Measurements from ENCODE around the gene KIAA0825. TPM values are rescaled to one million over a fixed set of nuclear protein-coding genes. Genes with fewer than 3 reads are reported as not detected.

KIAA0825 gene
- total RNA-seq, 1 donor from 2014 or later, result 5.0 TPM

DNA sequence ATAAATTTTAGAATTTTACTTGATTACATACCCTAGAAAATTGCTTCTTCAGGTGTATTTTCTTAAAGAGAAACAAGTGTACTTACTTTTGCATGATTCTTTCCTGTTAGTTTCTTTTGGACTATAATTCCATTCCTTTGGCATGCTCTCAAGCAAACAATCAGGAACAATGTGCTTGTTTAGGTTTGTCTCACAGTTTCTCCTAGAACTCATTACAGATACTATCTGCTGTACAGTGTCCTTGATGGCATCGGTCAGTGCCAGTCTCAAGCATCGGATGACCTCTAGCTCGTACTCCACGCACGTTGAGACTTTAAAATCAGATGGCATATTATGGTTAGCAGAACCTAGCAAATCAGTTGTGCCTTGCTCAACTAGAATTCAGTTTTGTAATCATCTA is 214.9 kb downstream of the KIAA0825 start:
- no peak for TF ChIP-seq CTCF (IDR thresholded peaks at IDR 0.05)
- peaks cover 8% of the 10 kb centered on the region for H3K4me1 Mint-ChIP-seq (ENCODE audit: unreplicated experiment)
- H3K36me3 Mint-ChIP-seq (ENCODE audit: unreplicated experiment), result no peaks in the 10 kb centered on the region
- no peak for DNase-seq (ENCODE audit: extremely low spot score, unreplicated experiment)
- no peak overlapping the region for H3K27ac Mint-ChIP-seq (ENCODE audit: unreplicated experiment)
- no peaks in the 10 kb centered on the region for H3K27me3 Mint-ChIP-seq (ENCODE audit: unreplicated experiment)
- H3K9me3 Mint-ChIP-seq (ENCODE audit: unreplicated experiment), result no peaks in the 10 kb centered on the region
- no peak overlapping the region for H3K4me3 Mint-ChIP-seq (ENCODE audit: unreplicated experiment)

DNA sequence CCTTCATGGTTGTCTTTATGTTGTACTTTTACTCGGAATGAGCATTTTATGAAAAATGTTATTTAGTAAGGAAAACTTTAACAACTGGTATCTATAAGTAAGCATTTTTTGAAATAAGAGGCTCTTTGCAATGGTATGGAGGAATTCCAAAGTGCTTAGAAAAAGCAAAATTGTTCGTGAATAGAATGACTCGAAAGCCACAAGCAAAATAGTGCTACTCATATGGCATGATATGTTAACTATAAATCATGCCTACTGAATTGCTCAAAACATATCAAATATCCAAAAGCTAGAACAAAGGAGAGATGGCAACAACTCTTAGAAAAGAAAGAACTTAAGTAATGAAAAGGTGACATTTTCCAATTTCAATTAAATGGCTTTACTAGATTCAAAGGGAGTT is 216.3 kb downstream of the KIAA0825 start:
- no peaks in the 10 kb centered on the region for H3K36me3 Mint-ChIP-seq (ENCODE audit: unreplicated experiment)
- H3K4me1 Mint-ChIP-seq (ENCODE audit: unreplicated experiment), result peaks cover 8% of the 10 kb centered on the region
- H3K27ac Mint-ChIP-seq (ENCODE audit: unreplicated experiment), result peak overlapping the region; percentile 33
- no peak for DNase-seq (ENCODE audit: extremely low spot score, unreplicated experiment)
- H3K9me3 Mint-ChIP-seq (ENCODE audit: unreplicated experiment), result no peaks in the 10 kb centered on the region
- no peaks in the 10 kb centered on the region for H3K27me3 Mint-ChIP-seq (ENCODE audit: unreplicated experiment)
- TF ChIP-seq CTCF (IDR thresholded peaks at IDR 0.05), result no peak
- no peak overlapping the region for H3K4me3 Mint-ChIP-seq (ENCODE audit: unreplicated experiment)

DNA sequence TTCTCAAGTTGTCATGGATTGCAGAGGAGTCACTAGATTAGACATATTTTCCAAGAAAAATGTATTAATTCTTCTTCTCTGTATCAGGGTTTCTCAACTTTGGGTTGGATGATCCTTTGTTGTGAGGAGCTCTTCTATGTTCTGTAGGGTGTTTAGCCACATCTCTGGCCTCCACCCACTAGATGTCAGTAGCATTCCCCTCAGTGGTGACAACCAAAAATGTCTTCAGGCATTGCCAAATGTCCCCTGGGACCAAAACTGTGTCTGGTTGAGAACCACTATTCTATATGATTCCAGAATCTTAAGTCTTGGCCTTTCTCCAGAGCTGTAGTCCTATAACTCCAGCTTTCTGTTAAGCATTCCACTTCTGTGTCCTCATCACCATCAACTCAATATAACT is 220.9 kb downstream of the KIAA0825 start:
- Mint-ChIP-seq H3K9me3 (ENCODE audit: unreplicated experiment) (no peaks in the 10 kb centered on the region), H3K36me3 (ENCODE audit: unreplicated experiment) (no peaks in the 10 kb centered on the region), H3K27ac (ENCODE audit: unreplicated experiment) (no peak overlapping the region), H3K27me3 (ENCODE audit: unreplicated experiment) (no peaks in the 10 kb centered on the region), H3K4me1 (ENCODE audit: unreplicated experiment) (peaks cover 8% of the 10 kb centered on the region), H3K4me3 (ENCODE audit: unreplicated experiment) (no peak overlapping the region)
- no peak for TF ChIP-seq CTCF (IDR thresholded peaks at IDR 0.05)
- no peak for DNase-seq (ENCODE audit: extremely low spot score, unreplicated experiment)

GRCh38 chr5:94396687-94397086 is 221.7 kb downstream of the KIAA0825 start:
- no peaks in the 10 kb centered on the region for H3K9me3 Mint-ChIP-seq (ENCODE audit: unreplicated experiment)
- no peak for DNase-seq (ENCODE audit: extremely low spot score, unreplicated experiment)
- peaks cover 2% of the 10 kb centered on the region for H3K4me1 Mint-ChIP-seq (ENCODE audit: unreplicated experiment)
- H3K27me3 Mint-ChIP-seq (ENCODE audit: unreplicated experiment), result no peaks in the 10 kb centered on the region
- H3K36me3 Mint-ChIP-seq (ENCODE audit: unreplicated experiment), result no peaks in the 10 kb centered on the region
- H3K27ac Mint-ChIP-seq (ENCODE audit: unreplicated experiment), result no peak overlapping the region
- TF ChIP-seq CTCF (IDR thresholded peaks at IDR 0.05), result no peak
- H3K4me3 Mint-ChIP-seq (ENCODE audit: unreplicated experiment), result no peak overlapping the region

- Mint-ChIP-seq H3K9me3 (ENCODE audit: unreplicated experiment) (no peaks in the 10 kb centered on the region), H3K4me3 (ENCODE audit: unreplicated experiment) (no peak overlapping the region), H3K27ac (ENCODE audit: unreplicated experiment) (no peak overlapping the region), H3K4me1 (ENCODE audit: unreplicated experiment) (no peaks in the 10 kb centered on the region), H3K27me3 (ENCODE audit: unreplicated experiment) (no peaks in the 10 kb centered on the region), H3K36me3 (ENCODE audit: unreplicated experiment) (no peaks in the 10 kb centered on the region)
- no peak for DNase-seq (ENCODE audit: extremely low spot score, unreplicated experiment)
- no peak for TF ChIP-seq CTCF (IDR thresholded peaks at IDR 0.05)
Observed at GRCh38 chr5:94395468-94395867, 222.9 kb downstream of the KIAA0825 start.

Data from osteocyte (in vitro differentiated cells).